ENCODE results near the gene XYLT1. TPM values are rescaled to one million over a fixed set of nuclear protein-coding genes. Genes with fewer than 3 reads are reported as not detected.
"Not testable (repeated sequence)": the region's sequence is repeated elsewhere in the genome, so short reads cannot be mapped to it uniquely, and the experiment has no call there.

Gene XYLT1
- total RNA-seq, 1 donor from 2014 or later: 59.1 TPM

GRCh38 chr16:17313793-17314547, 156.8 kb downstream of the XYLT1 start:
- no peak for DNase-seq (ENCODE audit: low spot score)

- DNase-seq (ENCODE audit: low spot score): no peak
Observed at GRCh38 chr16:17313085-17313611, 157.6 kb downstream of the XYLT1 start.

- no peak for DNase-seq (ENCODE audit: low spot score)
Observed at GRCh38 chr16:17312094-17312710, 158.6 kb downstream of the XYLT1 start.

GRCh38 chr16:17311333-17312093, 159.2 kb downstream of the XYLT1 start:
- no peak for DNase-seq (ENCODE audit: low spot score)

- no peak for DNase-seq (ENCODE audit: low spot score)
Observed at GRCh38 chr16:17309510-17309909, 161.2 kb downstream of the XYLT1 start.

- DNase-seq (ENCODE audit: low spot score): no peak
Observed at GRCh38 chr16:17308186-17308585, 162.6 kb downstream of the XYLT1 start.

GRCh38 chr16:17307504-17307903, 163.3 kb downstream of the XYLT1 start:
- DNase-seq (ENCODE audit: low spot score): no peak

- DNase-seq (ENCODE audit: low spot score): no peak
Observed at GRCh38 chr16:17306745-17307144, 164.0 kb downstream of the XYLT1 start.

- DNase-seq (ENCODE audit: low spot score): not testable (repeated sequence)
Observed at GRCh38 chr16:17306211-17306610, 164.5 kb downstream of the XYLT1 start.

- DNase-seq (ENCODE audit: low spot score): no peak
Observed at GRCh38 chr16:17305694-17306093, 165.1 kb downstream of the XYLT1 start.

- DNase-seq (ENCODE audit: low spot score): no peak
Observed at GRCh38 chr16:17304491-17305119, 166.2 kb downstream of the XYLT1 start.

- no peak for DNase-seq (ENCODE audit: low spot score)
Observed at GRCh38 chr16:17304106-17304490, 166.7 kb downstream of the XYLT1 start.

GRCh38 chr16:17303101-17303500, 167.7 kb downstream of the XYLT1 start:
- no peak for DNase-seq (ENCODE audit: low spot score)

GRCh38 chr16:17302620-17303019, 168.1 kb downstream of the XYLT1 start:
- no peak for DNase-seq (ENCODE audit: low spot score)

GRCh38 chr16:17302214-17302613, 168.5 kb downstream of the XYLT1 start:
- DNase-seq (ENCODE audit: low spot score): no peak

- no peak for DNase-seq (ENCODE audit: low spot score)
Observed at GRCh38 chr16:17301593-17302135, 169.1 kb downstream of the XYLT1 start.

- DNase-seq (ENCODE audit: low spot score): no peak
Observed at GRCh38 chr16:17301184-17301583, 169.6 kb downstream of the XYLT1 start.

- no peak for DNase-seq (ENCODE audit: low spot score)
Observed at GRCh38 chr16:17299790-17300189, 171.0 kb downstream of the XYLT1 start.

- no peak for DNase-seq (ENCODE audit: low spot score)
Observed at GRCh38 chr16:17298238-17298637, 172.5 kb downstream of the XYLT1 start.

GRCh38 chr16:17296431-17296830, 174.3 kb downstream of the XYLT1 start:
- DNase-seq (ENCODE audit: low spot score): no peak

- DNase-seq (ENCODE audit: low spot score): no peak
Observed at GRCh38 chr16:17295948-17296347, 174.8 kb downstream of the XYLT1 start.
